Gastroesophageal sphincter (tissue), 4 donors: ENCODE measurements around the gene SULT1C3. TPM values are rescaled to one million over a fixed set of nuclear protein-coding genes. Genes with fewer than 3 reads are reported as not detected.
A peak's percentile ranks its signal among the peaks of the same experiment; 100 is the strongest.

Source experiments
- ATAC-seq: fragments of 150-250 bp; one replicate; pipeline ENCODE4 v1.9.1; 2016; ENCODE audit warnings: mild to moderate bottlenecking, moderate library complexity
- H3K27ac ChIP-seq, 4 donors: fragments of 200-600 bp; sonication (generic) in 3 of 4; 1 replicate in 3 of 4; 2 replicates in 1 of 4; pipeline ENCODE4 v1.5.1; 2016 to 2019
- H3K27me3 ChIP-seq: fragments of 200-600 bp; sonication (generic); one replicate; pipeline ENCODE4 v1.5.1; 2019
- H3K36me3 ChIP-seq, 2 donors: fragments of 200-600 bp; sonication (generic); one replicate each; pipeline ENCODE4 v1.5.1; 2019; ENCODE audit warnings: control low read depth in 1 of 2
- H3K4me1 ChIP-seq, 3 donors: fragments of 200-600 bp; sonication (generic); 1 replicate in 2 of 3; 2 replicates in 1 of 3; pipeline ENCODE4 v1.5.1; 2016 to 2019; ENCODE audit warnings: control low read depth in 2 of 3
- H3K4me3 ChIP-seq, 2 donors: fragments of 200-600 bp; sonication (generic); one replicate each; pipeline ENCODE4 v1.5.1; 2019; ENCODE audit warnings: mild to moderate bottlenecking in 1 of 2, moderate library complexity in 1 of 2
- H3K9me3 ChIP-seq, 3 donors: fragments of 200-600 bp; sonication (generic); one replicate each; pipeline ENCODE4 v1.5.1; 2017 to 2019; ENCODE audit warnings: control low read depth in 2 of 3
- EP300 ChIP-seq: sonication (generic); formaldehyde crosslinking; IDR thresholded peaks from one replicate; pipeline ENCODE4 v1.6.1; 2017; ENCODE audit warnings: antibody characterized with exemption, mild to moderate bottlenecking
- POLR2A ChIP-seq, 2 donors: fragments of 450-650 bp; IDR thresholded peaks; one replicate each; pipeline ENCODE4 v1.6.1; 2017; ENCODE audit warnings: antibody characterized with exemption in 2 of 2, mild to moderate bottlenecking in 2 of 2, moderate library complexity in 1 of 2
- POLR2AphosphoS5 ChIP-seq: sonication (generic); formaldehyde crosslinking; IDR thresholded peaks from one replicate; pipeline ENCODE4 v1.6.1; 2017; ENCODE audit warnings: antibody characterized with exemption
- WGBS, 2 donors: methylation state at CpG; one replicate each; pipeline ENCODE4 v1.1.5; 2018; ENCODE audit warnings: low coverage in 1 of 2; 5-methylcytosine and 5-hydroxymethylcytosine counted together
- total RNA-seq, 4 donors: library from RNA; depleted of rRNA; stranded (reverse); fragments of >200 nt; gene quantifications; one replicate each; pipeline ENCODE4 v1.1.0, GENCODE V29; 2016
- TF ChIP-seq, protein P1 (sequence below), 4 experiments: fragments of 200-600 bp in 2 of 4; fragments of 450-650 bp in 2 of 4; sonication (generic) in 1 of 4; IDR thresholded peaks; one replicate each; pipeline ENCODE4 v1.5.1; 2017 to 2019; ENCODE audit warnings: antibody characterized with exemption in 4 of 4, mild to moderate bottlenecking in 2 of 4, moderate library complexity in 2 of 4

SULT1C3 gene
- not detected for total RNA-seq

- Histone ChIP-seq H3K4me3 (no peak within 1 kb of the TSS), H3K36me3 (no peaks in the 10 kb centered on the region), H3K27me3 (no peaks in the 10 kb centered on the region), H3K27ac (no peak within 1 kb of the TSS), H3K9me3 (peaks cover 0 to 17% (median 0%) of the 10 kb centered on the region in 3 donors), H3K4me1 (no peaks in the 10 kb centered on the region)
- 100% methylated on average over 2 of the region's 2 CpGs; no CpG with 5 or more reads in 1 of the 2 donors for WGBS, 2 donors
- TF ChIP-seq EP300 (no peak), POLR2A (IDR thresholded peaks at IDR 0.05) (no peak), POLR2AphosphoS5 (no peak)
- TF ChIP-seq, protein P1, sequence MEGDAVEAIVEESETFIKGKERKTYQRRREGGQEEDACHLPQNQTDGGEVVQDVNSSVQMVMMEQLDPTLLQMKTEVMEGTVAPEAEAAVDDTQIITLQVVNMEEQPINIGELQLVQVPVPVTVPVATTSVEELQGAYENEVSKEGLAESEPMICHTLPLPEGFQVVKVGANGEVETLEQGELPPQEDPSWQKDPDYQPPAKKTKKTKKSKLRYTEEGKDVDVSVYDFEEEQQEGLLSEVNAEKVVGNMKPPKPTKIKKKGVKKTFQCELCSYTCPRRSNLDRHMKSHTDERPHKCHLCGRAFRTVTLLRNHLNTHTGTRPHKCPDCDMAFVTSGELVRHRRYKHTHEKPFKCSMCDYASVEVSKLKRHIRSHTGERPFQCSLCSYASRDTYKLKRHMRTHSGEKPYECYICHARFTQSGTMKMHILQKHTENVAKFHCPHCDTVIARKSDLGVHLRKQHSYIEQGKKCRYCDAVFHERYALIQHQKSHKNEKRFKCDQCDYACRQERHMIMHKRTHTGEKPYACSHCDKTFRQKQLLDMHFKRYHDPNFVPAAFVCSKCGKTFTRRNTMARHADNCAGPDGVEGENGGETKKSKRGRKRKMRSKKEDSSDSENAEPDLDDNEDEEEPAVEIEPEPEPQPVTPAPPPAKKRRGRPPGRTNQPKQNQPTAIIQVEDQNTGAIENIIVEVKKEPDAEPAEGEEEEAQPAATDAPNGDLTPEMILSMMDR (IDR thresholded peaks at IDR 0.05): no peak
- no peak for ATAC-seq
Measured at GRCh38 chr2:108239786-108240185, at the start of gene SULT1C3. SULT1C3 (plus strand) TSS chr2:108239968; CDS start chr2:108247195, 7,227 bp downstream.

GRCh38 chr2:108193251-108193650 is 46.5 kb upstream of the SULT1C3 start:
- TF ChIP-seq POLR2AphosphoS5: no peak
- H3K36me3 ChIP-seq: no peaks in the 10 kb centered on the region
- H3K27ac ChIP-seq: no peak overlapping the region
- 56 to 76% methylated on average over 3 of the region's 3 CpGs for WGBS, 2 donors
- H3K27me3 ChIP-seq: no peaks in the 10 kb centered on the region
- no peak for ATAC-seq
- no peaks in the 10 kb centered on the region for H3K4me1 ChIP-seq
- no peak overlapping the region for H3K4me3 ChIP-seq
- no peaks in the 10 kb centered on the region for H3K9me3 ChIP-seq

GRCh38 chr2:108194409-108195132 is 45.2 kb upstream of the SULT1C3 start:
- no peak overlapping the region for H3K4me3 ChIP-seq
- no peak for ATAC-seq
- H3K9me3 ChIP-seq: no peaks in the 10 kb centered on the region
- WGBS, 2 donors: 49 to 69% methylated on average over 7 of the region's 7 CpGs
- no peaks in the 10 kb centered on the region for H3K27me3 ChIP-seq
- no peaks in the 10 kb centered on the region for H3K36me3 ChIP-seq
- TF ChIP-seq EP300 (no peak), POLR2AphosphoS5 (no peak), POLR2A (IDR thresholded peaks at IDR 0.05) (no peak)
- TF ChIP-seq, protein P1 (IDR thresholded peaks at IDR 0.05): peak in 3 of 4 experiments; percentile 13 to 33 (median 17)
- no peak overlapping the region for H3K27ac ChIP-seq
- H3K4me1 ChIP-seq: no peaks in the 10 kb centered on the region

- no peak for ATAC-seq
- Histone ChIP-seq H3K9me3 (no peaks in the 10 kb centered on the region), H3K4me1 (no peaks in the 10 kb centered on the region), H3K27me3 (no peaks in the 10 kb centered on the region), H3K27ac (no peak overlapping the region), H3K36me3 (no peaks in the 10 kb centered on the region), H3K4me3 (no peak overlapping the region)
- no peak for TF ChIP-seq POLR2AphosphoS5
- TF ChIP-seq, protein P1 (IDR thresholded peaks at IDR 0.05): no peak
- no peak for TF ChIP-seq POLR2A (IDR thresholded peaks at IDR 0.05)
- no peak for TF ChIP-seq EP300
Measured at GRCh38 chr2:108195133-108195439, 44.7 kb upstream of the SULT1C3 start.

DNA sequence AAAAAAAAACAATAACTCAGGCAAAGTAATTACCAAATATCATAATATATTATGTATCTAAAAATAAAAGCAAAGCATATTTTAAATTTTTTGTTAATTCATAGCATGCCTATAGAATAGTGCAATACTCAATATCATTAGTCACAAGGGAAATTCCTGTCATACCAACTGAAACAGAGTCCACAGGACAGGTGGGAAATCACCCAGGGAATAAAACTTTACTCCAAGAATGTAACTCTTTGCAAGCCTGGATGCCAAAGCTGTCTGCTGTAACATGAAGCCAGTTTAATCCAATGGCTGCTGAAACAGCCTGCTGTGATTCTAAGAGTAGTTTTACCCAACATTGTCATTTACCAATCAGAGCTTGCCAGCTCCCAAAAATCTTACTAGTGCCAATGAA is 40.0 kb upstream of the SULT1C3 start:
- no peak overlapping the region for H3K4me3 ChIP-seq
- no peak for ATAC-seq
- H3K27me3 ChIP-seq: no peaks in the 10 kb centered on the region
- peaks cover 0 to 25% (median 0%) of the 10 kb centered on the region in 3 donors for H3K9me3 ChIP-seq
- TF ChIP-seq, protein P1 (IDR thresholded peaks at IDR 0.05): no peak
- TF ChIP-seq POLR2AphosphoS5: no peak
- TF ChIP-seq POLR2A (IDR thresholded peaks at IDR 0.05): no peak
- TF ChIP-seq EP300: no peak
- H3K36me3 ChIP-seq: no peaks in the 10 kb centered on the region
- no peaks in the 10 kb centered on the region for H3K4me1 ChIP-seq
- H3K27ac ChIP-seq: no peak overlapping the region
